ENCODE results near the gene GATA1.

Gene GATA1

DNA sequence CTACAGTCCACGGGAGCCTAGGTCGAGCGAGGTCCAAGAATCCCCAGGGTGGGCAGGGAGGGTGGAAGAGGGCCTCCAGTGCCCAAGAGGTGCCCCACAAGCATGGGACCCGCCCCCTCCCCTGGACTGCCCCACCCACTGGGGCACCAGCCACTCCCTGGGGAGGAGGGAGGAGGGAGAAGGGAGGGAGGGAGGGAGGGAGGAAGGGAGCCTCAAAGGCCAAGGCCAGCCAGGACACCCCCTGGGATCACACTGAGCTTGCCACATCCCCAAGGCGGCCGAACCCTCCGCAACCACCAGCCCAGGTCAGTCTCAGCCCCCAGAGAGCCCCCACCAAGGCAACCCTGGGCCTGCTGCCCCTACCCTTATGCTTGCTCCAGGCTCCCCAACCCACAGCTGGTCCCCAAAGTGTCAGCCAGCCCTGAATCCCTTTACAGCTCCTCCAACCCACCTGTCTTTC lies at the start of gene GATA1:
TSS of gene GATA1 (plus strand) at position 250 of the 460 bp plus-strand sequence. CDS start 4,520 bp downstream, outside the sequence.
- DNase-seq = no peak

- no peak for DNase-seq
These were observed 49.5 kb upstream of the GATA1 start for GRCh38 chrX:48736878-48737212.

- peak; percentile 89 for DNase-seq
These were observed 49.0 kb upstream of the GATA1 start for GRCh38 chrX:48737213-48737938.

DNA sequence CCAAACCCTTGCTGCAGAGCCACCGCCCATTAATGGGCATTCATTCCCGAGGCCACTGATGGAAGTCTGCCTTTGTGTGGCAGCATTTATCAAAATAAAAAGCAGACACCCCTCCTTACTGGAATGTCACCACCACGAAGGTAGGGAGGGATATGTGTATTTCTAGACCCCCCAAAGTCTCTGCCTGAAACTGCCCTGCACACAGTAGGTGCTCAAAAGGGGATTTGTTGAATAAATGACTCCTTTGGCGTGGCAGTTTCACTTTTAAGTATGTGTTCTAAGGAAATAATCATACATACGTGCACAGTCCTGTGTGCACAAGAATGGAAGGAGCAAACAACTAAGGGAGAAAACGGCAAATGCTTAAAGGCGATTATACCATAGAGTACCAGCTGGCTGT lies 48.5 kb upstream of the GATA1 start:
- DNase-seq = no peak

DNA sequence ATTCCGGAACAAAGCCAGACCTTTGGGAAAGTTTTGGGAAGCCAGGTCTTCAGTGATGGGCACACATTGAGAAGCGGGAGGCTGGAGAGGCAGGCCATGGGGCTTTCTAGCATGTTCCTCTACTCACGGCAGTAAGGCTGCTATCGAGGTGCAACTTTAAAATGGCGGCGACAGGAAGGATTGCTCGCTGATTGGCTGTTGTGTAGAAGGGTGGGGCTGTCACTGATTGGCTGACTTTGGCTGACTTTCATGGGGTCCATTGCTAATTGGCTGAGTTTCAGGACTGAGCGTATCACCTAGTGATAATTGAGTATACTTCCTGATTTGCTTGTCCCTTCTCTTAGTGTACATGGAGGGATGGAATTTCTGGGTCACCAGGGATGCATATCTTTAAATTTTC lies 44.6 kb upstream of the GATA1 start:
- DNase-seq = no peak

DNA sequence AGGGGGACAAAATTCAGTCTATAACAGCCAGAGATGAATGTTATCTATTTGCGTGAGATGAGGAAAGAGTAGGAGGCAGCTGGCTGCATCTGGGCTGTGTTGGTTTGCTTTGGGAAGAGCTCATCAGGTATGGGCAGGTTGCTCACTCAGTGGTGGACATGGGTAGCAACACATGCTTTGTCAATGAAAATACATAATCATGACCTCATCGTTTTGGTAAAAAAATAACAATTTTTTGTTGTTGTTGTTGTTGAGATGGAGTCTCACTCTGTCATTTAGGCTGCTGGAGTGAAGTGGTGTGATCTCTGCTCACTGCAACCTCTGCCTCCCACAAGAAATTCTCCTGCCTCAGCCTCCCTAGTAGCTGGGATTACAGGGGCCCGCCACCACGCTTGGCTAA lies 41.2 kb upstream of the GATA1 start:
- no peak for DNase-seq

- no peak for DNase-seq
These were observed 38.9 kb upstream of the GATA1 start for GRCh38 chrX:48747415-48748016.

GRCh38 chrX:48749182-48749581 lies 37.2 kb upstream of the GATA1 start:
- no peak for DNase-seq

- DNase-seq = no peak
These were observed 35.0 kb upstream of the GATA1 start for GRCh38 chrX:48751343-48751742.

- no peak for DNase-seq
These were observed 33.9 kb upstream of the GATA1 start for GRCh38 chrX:48752498-48752897.

- no peak for DNase-seq
These were observed 32.6 kb upstream of the GATA1 start for GRCh38 chrX:48753708-48754228.

- no peak for DNase-seq
These were observed 32.2 kb upstream of the GATA1 start for GRCh38 chrX:48754238-48754637.

DNA sequence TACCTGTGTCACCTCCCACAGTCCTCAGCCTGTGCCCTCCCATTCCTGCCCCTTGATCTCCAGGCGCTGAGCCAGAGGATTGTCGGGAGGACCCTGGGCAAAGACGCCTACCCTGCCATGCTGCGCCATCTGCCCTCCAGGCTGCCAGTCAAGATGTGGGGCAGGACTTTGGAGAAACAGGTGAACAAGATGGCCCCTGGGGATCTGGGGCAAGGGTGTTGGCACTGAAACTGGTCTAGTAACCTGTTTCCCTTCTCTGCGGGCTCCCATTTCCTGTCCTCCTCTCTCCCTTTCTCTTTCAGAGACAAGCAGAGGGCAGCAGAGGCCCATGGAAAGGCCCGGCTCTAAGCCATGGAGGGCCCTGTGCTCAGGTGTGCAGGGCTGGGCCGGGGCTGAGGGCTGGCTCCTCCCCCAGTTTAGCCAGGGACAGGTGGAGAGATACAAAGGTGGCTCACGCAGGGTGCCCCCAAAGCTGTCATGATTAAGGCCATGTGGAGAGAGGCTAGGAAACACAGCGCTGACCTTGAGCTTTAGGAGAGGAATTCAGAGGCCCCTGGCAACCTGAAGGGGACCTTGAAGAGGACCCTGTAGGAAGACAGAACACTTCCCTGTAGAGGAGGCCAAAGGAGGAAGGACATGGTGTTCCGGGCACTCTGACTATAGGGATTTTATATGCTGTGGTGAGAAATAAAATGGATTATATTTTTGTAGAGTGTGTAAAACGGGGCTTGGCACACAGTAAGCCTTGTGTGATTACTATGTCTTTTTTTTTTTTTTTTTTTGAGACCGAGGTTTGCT lies 24.5 kb upstream of the GATA1 start, which contains the start of gene GLOD5:
TSS of gene GLOD5 (plus strand) at position 74 of the 798 bp plus-strand sequence. CDS start at position 118, 44 bp downstream.
- no peak for DNase-seq

- DNase-seq = no peak
These were observed 17.2 kb upstream of the GATA1 start for GRCh38 chrX:48769230-48769629.

- no peak for DNase-seq
These were observed 16.1 kb upstream of the GATA1 start for GRCh38 chrX:48770296-48770695.

- no peak for DNase-seq
These were observed 13.8 kb upstream of the GATA1 start for GRCh38 chrX:48772602-48773001.

- DNase-seq = no peak
These were observed 9.5 kb upstream of the GATA1 start for GRCh38 chrX:48776818-48777439.

DNA sequence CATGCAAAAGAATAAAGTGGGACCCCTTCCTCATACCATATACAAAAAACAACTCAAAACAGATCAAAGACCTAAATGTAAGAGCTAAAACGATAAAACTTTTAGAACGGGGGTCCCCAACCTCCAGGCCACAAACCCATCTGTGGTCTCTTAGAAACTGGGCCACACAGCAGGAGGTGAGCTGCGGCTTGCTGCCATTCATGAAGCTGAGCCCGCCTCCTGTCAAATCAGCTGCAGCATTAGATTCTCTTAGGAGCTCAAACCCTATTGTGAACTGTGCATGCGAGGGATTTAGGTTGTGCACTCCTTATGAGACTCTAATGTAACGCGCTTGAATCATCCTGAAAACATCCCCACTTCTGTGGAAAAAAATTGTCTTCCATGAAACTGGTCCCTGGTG lies 7.0 kb upstream of the GATA1 start:
- no peak for DNase-seq

- DNase-seq = no peak
These were observed 4.7 kb upstream of the GATA1 start for GRCh38 chrX:48781705-48782104.

- no peak for DNase-seq
These were observed 4.2 kb upstream of the GATA1 start for GRCh38 chrX:48782216-48782615.

- no peak for DNase-seq
These were observed 3.6 kb upstream of the GATA1 start for GRCh38 chrX:48782795-48783194.

DNA sequence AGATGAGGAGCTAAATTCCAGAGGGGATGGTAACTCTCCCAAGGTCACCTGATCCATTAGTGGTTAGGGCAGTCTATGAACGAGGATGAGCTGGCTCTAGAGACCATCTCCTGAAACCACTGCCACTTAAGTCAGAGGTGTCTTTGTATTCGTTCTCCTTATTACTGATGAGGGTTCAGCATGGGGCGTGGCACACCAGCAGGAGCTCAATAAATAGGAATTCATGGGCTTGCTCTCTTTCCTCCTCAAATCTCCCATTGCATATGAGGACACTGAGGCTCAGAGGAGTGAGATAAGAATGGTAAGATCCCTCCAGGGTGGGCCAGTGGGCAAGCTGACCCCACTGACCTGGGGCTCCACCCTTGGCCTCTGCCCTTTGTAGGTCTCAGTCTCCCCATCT lies 1.7 kb upstream of the GATA1 start:
- DNase-seq = no peak

DNA sequence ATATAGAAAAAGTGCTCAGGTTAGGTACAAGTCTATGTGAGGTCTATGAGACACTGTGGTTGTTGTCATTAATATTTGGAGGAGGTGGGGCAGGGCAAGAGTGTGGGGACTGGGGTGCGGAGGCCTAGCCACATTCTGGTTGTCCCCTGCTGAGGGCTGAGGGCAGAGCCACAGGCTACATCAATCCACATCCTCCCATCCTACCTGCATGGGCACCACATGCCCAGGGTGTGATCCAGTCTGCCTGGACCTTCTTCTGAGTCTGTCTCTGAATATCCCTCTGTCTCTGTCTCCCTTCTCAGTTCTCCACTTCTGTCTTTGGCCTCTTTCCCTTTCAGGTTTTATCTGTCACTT lies 1.2 kb upstream of the GATA1 start:
- no peak for DNase-seq

All from stimulated activated CD4-positive, alpha-beta T cell treated with anti-CD3 and anti-CD28 coated beads, Interleukin-4, amount 100 ng/mL, for 24 hours (primary cell).